HG03439 (cell line): ENCODE measurements around the gene HOGA1.

Source experiments
- ATAC-seq: cut with Tn5 transposase; IDR thresholded peaks from one replicate; pipeline ENCODE4 v1.9.1; 2021; ENCODE audit warnings: mild to moderate bottlenecking, moderate library complexity; ENCODE audit not compliant: unreplicated experiment

HOGA1 gene

GRCh38 chr10:97584060-97584797, at the start of gene HOGA1:
TSS of gene HOGA1 (plus strand) at chr10:97584389. CDS start at chr10:97584704, 315 bp downstream.
- ATAC-seq, result no peak

- no peak for ATAC-seq
These were observed 49.3 kb upstream of the HOGA1 start for GRCh38 chr10:97534746-97535367.

- no peak for ATAC-seq
These were observed 46.9 kb upstream of the HOGA1 start for GRCh38 chr10:97537186-97537869.

GRCh38 chr10:97538411-97538810, 45.8 kb upstream of the HOGA1 start:
- ATAC-seq, result no peak

GRCh38 chr10:97538839-97539238, 45.4 kb upstream of the HOGA1 start:
- no peak for ATAC-seq

GRCh38 chr10:97539523-97540200, 44.5 kb upstream of the HOGA1 start:
- no peak for ATAC-seq

GRCh38 chr10:97540669-97541500, 43.3 kb upstream of the HOGA1 start:
- no peak for ATAC-seq

GRCh38 chr10:97542169-97543024, 41.8 kb upstream of the HOGA1 start:
- no peak for ATAC-seq

GRCh38 chr10:97543025-97543546, 41.1 kb upstream of the HOGA1 start:
- no peak for ATAC-seq

- ATAC-seq, result no peak
These were observed 37.5 kb upstream of the HOGA1 start for GRCh38 chr10:97546456-97547270.

GRCh38 chr10:97547271-97547600, 37.0 kb upstream of the HOGA1 start:
- ATAC-seq, result no peak

- ATAC-seq, result no peak
These were observed 36.2 kb upstream of the HOGA1 start for GRCh38 chr10:97547962-97548361.

- ATAC-seq, result no peak
These were observed 35.2 kb upstream of the HOGA1 start for GRCh38 chr10:97548828-97549455.

GRCh38 chr10:97549587-97550322, 34.4 kb upstream of the HOGA1 start:
- no peak for ATAC-seq

- ATAC-seq, result no peak
These were observed 33.6 kb upstream of the HOGA1 start for GRCh38 chr10:97550336-97551149.

- ATAC-seq, result no peak
These were observed 32.9 kb upstream of the HOGA1 start for GRCh38 chr10:97551271-97551670.

GRCh38 chr10:97553575-97554031, 30.6 kb upstream of the HOGA1 start:
- ATAC-seq, result no peak
